Measurements from ENCODE around the gene PLAC8L1.

DNA sequence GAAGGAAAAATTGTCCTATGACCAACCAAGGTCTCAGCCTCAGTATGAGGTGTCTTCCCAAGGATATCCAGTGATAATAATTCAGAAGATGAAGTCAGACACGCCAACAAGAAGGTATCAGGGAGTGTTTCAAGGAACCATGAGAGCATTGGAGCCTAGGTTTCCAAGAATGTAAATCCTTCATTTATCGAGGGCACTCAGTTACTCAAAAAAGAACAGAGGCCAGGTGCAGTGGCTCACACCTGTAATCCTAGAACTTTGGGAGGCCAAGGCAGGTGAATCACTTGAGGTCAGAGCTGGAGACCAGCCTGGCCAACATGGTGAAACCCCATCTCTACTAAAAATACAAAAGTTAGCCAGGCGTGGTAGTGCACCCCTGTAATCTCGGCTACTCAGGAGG is 70.8 kb downstream of the PLAC8L1 start:
- TF ChIP-seq CTCF (IDR thresholded peaks at IDR 0.05) (no peak), POLR2A (IDR thresholded peaks at IDR 0.05) (no peak)
